Measurements from ENCODE around the gene EDEM3. TPM values are rescaled to one million over a fixed set of nuclear protein-coding genes. Genes with fewer than 3 reads are reported as not detected.

Gene EDEM3
- total RNA-seq, 1 donor from 2014 or later = 37.5 TPM

DNA sequence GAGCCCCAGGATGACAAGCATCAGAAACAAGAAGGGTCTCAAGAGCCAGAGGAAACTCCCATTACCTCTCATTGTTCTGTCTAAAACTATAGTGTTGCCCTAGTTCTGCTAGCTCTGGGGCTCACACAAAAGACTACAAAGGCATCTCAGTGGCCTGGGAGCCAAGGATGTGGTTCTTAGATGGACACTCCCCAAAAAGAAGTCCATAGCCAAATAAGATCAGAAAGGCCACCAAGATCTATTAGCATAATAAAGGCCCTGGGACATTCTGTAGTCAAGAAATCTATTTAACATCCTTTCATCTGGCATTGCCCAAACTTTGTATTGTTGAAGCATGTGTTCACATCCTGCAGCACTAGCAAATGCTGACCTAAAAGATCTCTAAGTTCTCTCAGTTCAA is 99.5 kb downstream of the EDEM3 start:
- no peaks in the 10 kb centered on the region for H3K9me3 Mint-ChIP-seq (ENCODE audit: low read depth)
- no peak for DNase-seq (ENCODE audit: low spot score, unreplicated experiment)
- no peaks in the 10 kb centered on the region for H3K27me3 Mint-ChIP-seq
- H3K36me3 Mint-ChIP-seq (ENCODE audit: insufficient read depth) = no peaks in the 10 kb centered on the region
- no peak overlapping the region for H3K4me3 Mint-ChIP-seq (ENCODE audit: low read depth)
- no peak overlapping the region for H3K27ac Mint-ChIP-seq
- no peaks in the 10 kb centered on the region for H3K4me1 Mint-ChIP-seq (ENCODE audit: low read depth)
- TF ChIP-seq, protein P1, sequence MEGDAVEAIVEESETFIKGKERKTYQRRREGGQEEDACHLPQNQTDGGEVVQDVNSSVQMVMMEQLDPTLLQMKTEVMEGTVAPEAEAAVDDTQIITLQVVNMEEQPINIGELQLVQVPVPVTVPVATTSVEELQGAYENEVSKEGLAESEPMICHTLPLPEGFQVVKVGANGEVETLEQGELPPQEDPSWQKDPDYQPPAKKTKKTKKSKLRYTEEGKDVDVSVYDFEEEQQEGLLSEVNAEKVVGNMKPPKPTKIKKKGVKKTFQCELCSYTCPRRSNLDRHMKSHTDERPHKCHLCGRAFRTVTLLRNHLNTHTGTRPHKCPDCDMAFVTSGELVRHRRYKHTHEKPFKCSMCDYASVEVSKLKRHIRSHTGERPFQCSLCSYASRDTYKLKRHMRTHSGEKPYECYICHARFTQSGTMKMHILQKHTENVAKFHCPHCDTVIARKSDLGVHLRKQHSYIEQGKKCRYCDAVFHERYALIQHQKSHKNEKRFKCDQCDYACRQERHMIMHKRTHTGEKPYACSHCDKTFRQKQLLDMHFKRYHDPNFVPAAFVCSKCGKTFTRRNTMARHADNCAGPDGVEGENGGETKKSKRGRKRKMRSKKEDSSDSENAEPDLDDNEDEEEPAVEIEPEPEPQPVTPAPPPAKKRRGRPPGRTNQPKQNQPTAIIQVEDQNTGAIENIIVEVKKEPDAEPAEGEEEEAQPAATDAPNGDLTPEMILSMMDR (IDR thresholded peaks at IDR 0.05; ENCODE audit: unreplicated experiment) = no peak

DNA sequence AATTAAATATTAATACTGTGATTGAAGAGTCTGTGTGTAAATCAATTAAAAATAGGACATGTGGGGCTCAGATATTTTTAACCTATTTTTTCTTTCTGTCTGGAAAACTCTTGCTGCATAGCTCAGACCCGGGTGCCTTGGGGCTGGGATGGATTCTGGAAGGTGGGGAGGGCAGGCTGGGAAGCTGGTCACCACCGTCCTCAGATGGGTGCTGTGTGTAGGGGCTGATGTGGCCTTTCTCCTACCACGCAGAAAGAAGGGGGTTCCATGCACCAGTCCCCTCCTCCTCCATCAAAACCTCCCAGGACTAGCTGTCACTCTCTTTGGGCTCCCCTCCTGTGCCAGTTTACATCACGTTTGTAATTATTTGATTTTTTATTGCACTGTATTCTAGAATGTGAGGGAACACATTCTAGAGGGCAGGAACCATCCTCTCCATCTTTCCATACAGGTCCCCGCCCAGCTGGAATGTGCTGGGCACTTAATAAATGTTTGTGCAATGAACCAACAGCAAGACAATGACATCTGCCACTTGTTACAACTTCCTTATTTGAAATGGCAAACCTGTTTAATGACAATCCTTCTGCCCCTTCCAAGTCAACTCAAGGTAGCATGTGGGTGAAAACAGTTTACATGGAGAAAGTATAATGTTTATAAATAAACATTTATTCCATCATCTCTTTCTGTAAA is 104.3 kb downstream of the EDEM3 start:
- Mint-ChIP-seq H3K36me3 (ENCODE audit: insufficient read depth) (no peaks in the 10 kb centered on the region), H3K9me3 (ENCODE audit: low read depth) (no peaks in the 10 kb centered on the region), H3K4me3 (ENCODE audit: low read depth) (no peak overlapping the region), H3K27me3 (peaks cover 4% of the 10 kb centered on the region), H3K27ac (no peak overlapping the region), H3K4me1 (ENCODE audit: low read depth) (no peaks in the 10 kb centered on the region)
- TF ChIP-seq, protein P1 (IDR thresholded peaks at IDR 0.05; ENCODE audit: unreplicated experiment) = no peak
- DNase-seq (ENCODE audit: low spot score, unreplicated experiment) = no peak

DNA sequence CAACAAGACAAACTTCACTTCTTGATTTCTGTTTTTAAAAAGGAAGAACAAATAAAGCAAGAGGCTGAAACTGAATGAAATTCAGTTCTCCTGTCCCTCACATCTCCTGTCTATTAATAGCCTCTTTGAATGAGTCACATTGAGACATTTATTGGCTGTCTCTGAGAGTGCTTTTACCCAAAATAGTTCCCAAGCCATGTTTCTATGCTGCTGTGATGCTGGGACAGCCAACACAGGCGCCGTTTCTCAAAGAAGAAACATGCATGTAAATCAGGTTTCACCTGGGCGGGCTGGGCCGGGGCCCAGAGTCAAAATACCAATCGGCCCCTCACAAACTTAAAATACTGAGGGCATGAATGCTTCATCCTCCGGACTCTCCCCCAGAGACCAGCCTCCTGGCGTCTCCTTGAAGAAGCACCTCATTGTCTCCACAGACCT is 105.2 kb downstream of the EDEM3 start:
- TF ChIP-seq, protein P1 (IDR thresholded peaks at IDR 0.05; ENCODE audit: unreplicated experiment) = no peak
- peaks cover 4% of the 10 kb centered on the region for H3K27me3 Mint-ChIP-seq
- no peak for DNase-seq (ENCODE audit: low spot score, unreplicated experiment)
- no peak overlapping the region for H3K4me3 Mint-ChIP-seq (ENCODE audit: low read depth)
- H3K27ac Mint-ChIP-seq = no peak overlapping the region
- H3K4me1 Mint-ChIP-seq (ENCODE audit: low read depth) = no peaks in the 10 kb centered on the region
- H3K36me3 Mint-ChIP-seq (ENCODE audit: insufficient read depth) = no peaks in the 10 kb centered on the region
- no peaks in the 10 kb centered on the region for H3K9me3 Mint-ChIP-seq (ENCODE audit: low read depth)

DNA sequence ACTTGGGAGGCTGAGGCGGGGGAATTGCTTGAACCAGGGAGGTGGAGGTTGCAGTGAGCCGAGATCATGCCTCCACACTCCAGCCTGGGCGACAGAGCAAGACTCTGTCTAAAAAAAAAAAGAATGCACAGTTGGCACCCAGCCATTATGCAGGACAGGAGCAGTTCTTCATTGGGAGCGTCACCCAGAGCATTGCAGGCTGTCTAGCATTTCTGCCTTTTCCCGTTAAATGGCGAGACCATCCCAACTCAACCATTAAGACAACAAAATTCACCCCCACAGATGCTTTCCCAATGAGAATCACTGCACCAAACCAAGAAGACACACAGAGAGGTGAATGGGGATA is 105.8 kb downstream of the EDEM3 start:
- Mint-ChIP-seq H3K36me3 (ENCODE audit: insufficient read depth) (no peaks in the 10 kb centered on the region), H3K27me3 (peaks cover 4% of the 10 kb centered on the region), H3K27ac (no peak overlapping the region), H3K4me1 (ENCODE audit: low read depth) (no peaks in the 10 kb centered on the region), H3K9me3 (ENCODE audit: low read depth) (no peaks in the 10 kb centered on the region), H3K4me3 (ENCODE audit: low read depth) (no peak overlapping the region)
- TF ChIP-seq, protein P1 (IDR thresholded peaks at IDR 0.05; ENCODE audit: unreplicated experiment) = no peak
- no peak for DNase-seq (ENCODE audit: low spot score, unreplicated experiment)

DNA sequence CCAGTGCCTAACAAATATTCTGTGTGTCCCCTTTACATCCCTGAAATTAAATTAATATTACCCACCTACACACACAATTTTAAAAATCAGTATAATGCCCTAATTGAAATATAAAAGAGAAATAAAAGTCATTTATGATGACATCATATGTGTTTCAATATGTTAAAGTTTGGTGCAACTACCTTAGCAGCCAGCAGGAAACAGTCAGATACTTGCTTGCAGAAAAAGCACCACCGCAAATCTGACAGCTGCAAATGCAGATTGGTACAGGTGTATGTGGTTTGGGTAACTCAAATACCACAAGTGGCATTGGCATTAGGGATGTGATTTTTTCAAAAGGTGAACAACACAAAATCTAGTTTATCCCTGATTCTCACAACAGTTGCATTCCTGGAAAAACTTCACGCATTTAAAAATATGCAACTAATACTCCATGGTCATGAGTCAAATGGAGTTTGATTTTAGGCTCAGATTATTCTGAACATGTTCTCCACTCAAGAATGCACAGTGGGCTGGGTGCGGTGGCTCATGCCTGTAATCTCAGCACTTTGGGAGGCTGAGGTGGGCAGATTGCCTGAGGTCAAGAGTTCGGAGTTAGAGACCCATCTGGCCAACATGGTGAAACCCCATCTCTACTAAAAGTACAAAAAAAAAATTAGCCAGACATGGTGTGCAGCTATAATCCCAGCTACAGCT is 106.3 kb downstream of the EDEM3 start:
- DNase-seq (ENCODE audit: low spot score, unreplicated experiment) = no peak
- Mint-ChIP-seq H3K27ac (no peak overlapping the region), H3K4me3 (ENCODE audit: low read depth) (no peak overlapping the region), H3K27me3 (peaks cover 4% of the 10 kb centered on the region), H3K4me1 (ENCODE audit: low read depth) (no peaks in the 10 kb centered on the region), H3K9me3 (ENCODE audit: low read depth) (no peaks in the 10 kb centered on the region), H3K36me3 (ENCODE audit: insufficient read depth) (no peaks in the 10 kb centered on the region)
- TF ChIP-seq, protein P1 (IDR thresholded peaks at IDR 0.05; ENCODE audit: unreplicated experiment) = no peak
